HCT116 (cell line): Measurements from ENCODE around the gene TPD52L1.

Experiments
- CTCF ChIP-seq, 3 experiments: fragments of 200-600 bp in 1 of 3; sonication (generic) in 1 of 3; IDR thresholded peaks in 2 of 3; conservative IDR thresholded peaks in 1 of 3; 2 replicates each; pipeline ENCODE4 v1.5.1; 2012 to 2017; ENCODE audit warnings: low read depth in 2 of 3, low read length in 2 of 3, antibody characterized with exemption in 1 of 3, borderline replicate concordance in 1 of 3, control low read depth in 1 of 3, mild to moderate bottlenecking in 1 of 3, mixed read lengths in 1 of 3, mixed run types in 1 of 3, moderate library complexity in 1 of 3; ENCODE audit not compliant: insufficient read depth in 1 of 3
- EZH2 ChIP-seq: fragments of 200-600 bp; sonication (generic); IDR thresholded peaks from 2 replicates; pipeline ENCODE4 v1.6.1; 2017; ENCODE audit warnings: antibody characterized with exemption, mixed run types
- EZH2phosphoT487 ChIP-seq: fragments of 200-600 bp; IDR thresholded peaks from 2 replicates; pipeline ENCODE4 v1.6.1; 2018; ENCODE audit warnings: antibody characterized with exemption, borderline replicate concordance
- JUND ChIP-seq: IDR thresholded peaks from 2 replicates; pipeline ENCODE4 v1.6.1; 2012
- POLR2A ChIP-seq: IDR thresholded peaks from 2 replicates; pipeline ENCODE4 v1.7.0; 2011; ENCODE audit warnings: borderline replicate concordance; ENCODE audit not compliant: insufficient read depth, insufficient read length; ENCODE audit errors: extremely low read depth
- RAD21 ChIP-seq: IDR thresholded peaks from 2 replicates; pipeline ENCODE4 v1.6.1; 2012; ENCODE audit warnings: low read depth, mild to moderate bottlenecking
- REST ChIP-seq: IDR thresholded peaks from 2 replicates; pipeline ENCODE4 v1.6.1; 2012; ENCODE audit warnings: low read depth
- SIN3A ChIP-seq: IDR thresholded peaks from 2 replicates; pipeline ENCODE4 v1.6.1; 2012; ENCODE audit warnings: low read depth
- TCF7L2 ChIP-seq: IDR thresholded peaks from 2 replicates; pipeline ENCODE4 v1.7.0; 2011; ENCODE audit warnings: borderline replicate concordance, inconsistent platforms; ENCODE audit not compliant: insufficient read depth, insufficient read length; ENCODE audit errors: extremely low read depth
- YY1 ChIP-seq: IDR thresholded peaks from 2 replicates; pipeline ENCODE4 v1.6.1; 2011; ENCODE audit warnings: low read length, low read depth, moderate library complexity, mild to moderate bottlenecking; ENCODE audit not compliant: insufficient replicate concordance; ENCODE audit errors: extremely low read depth
- ZNF274 ChIP-seq: fragments of 200-500 bp; sonication (Bioruptor generic); IDR thresholded peaks from 2 replicates; pipeline ENCODE4 v1.6.1; 2014; ENCODE audit warnings: mild to moderate bottlenecking, low read depth, low read length, inconsistent platforms
- TF ChIP-seq, protein P1 (sequence below): IDR thresholded peaks from 2 replicates; pipeline ENCODE4 v1.6.1; 2011; ENCODE audit warnings: mild to moderate bottlenecking, low read length, moderate library complexity; ENCODE audit not compliant: insufficient replicate concordance; ENCODE audit errors: extremely low read depth

DNA sequence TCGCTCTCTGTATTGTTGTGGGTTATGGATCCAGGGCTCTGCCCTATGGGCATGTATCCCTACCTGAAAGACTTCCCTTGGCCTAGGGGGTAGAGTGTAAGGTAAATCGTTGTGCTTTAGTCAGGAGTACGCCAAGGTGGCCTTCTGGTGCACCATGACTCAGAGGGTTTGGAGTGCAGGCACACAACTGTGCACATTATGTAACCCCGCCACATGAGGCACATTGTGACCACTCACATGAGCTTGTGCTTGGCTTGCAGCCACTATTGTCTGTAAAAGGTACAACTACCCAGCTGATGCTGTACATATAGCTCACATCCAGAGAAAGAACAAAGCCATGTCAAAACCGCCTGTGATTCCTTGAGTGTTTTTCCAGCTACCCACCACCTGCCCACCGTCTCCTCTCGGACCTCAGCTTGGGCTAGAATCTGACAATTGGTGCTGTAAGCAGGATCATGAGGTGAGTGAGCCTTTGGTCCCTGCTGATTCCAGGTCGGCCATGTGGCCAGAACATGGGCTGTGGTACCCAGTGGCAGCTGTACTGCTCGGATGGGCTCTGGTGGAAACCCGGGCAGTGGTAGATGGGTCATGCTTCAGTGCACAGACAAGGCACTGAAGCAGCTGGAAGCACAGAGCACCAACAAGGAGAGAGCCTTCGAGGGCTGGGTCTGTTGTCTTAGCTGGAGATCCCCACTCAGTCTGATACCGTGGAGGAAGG, 114.4 kb downstream of the TPD52L1 start:
- no peak for TF ChIP-seq CTCF (IDR thresholded peaks at IDR 0.05 in 2 of 3, conservative IDR thresholded peaks at IDR 0.05 in 1 of 3; ENCODE audit: borderline replicate concordance in 1 of 3, insufficient read depth in 1 of 3, low read depth in 2 of 3, low read length in 2 of 3)
- TF ChIP-seq RAD21 = no peak
- no peak for TF ChIP-seq ZNF274
- no peak for TF ChIP-seq EZH2
- TF ChIP-seq, protein P1, sequence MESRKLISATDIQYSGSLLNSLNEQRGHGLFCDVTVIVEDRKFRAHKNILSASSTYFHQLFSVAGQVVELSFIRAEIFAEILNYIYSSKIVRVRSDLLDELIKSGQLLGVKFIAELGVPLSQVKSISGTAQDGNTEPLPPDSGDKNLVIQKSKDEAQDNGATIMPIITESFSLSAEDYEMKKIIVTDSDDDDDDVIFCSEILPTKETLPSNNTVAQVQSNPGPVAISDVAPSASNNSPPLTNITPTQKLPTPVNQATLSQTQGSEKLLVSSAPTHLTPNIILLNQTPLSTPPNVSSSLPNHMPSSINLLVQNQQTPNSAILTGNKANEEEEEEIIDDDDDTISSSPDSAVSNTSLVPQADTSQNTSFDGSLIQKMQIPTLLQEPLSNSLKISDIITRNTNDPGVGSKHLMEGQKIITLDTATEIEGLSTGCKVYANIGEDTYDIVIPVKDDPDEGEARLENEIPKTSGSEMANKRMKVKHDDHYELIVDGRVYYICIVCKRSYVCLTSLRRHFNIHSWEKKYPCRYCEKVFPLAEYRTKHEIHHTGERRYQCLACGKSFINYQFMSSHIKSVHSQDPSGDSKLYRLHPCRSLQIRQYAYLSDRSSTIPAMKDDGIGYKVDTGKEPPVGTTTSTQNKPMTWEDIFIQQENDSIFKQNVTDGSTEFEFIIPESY = no peak
- no peak for TF ChIP-seq POLR2A
- TF ChIP-seq REST = no peak
- no peak for TF ChIP-seq TCF7L2
- no peak for TF ChIP-seq YY1
- TF ChIP-seq JUND = no peak
- no peak for TF ChIP-seq SIN3A
- TF ChIP-seq EZH2phosphoT487 = no peak
